HTERT RPE-1 (cell line): Measurements from ENCODE around the gene ZFP36L2.

Experiments used
- in situ Hi-C: fragments of 300-500 bp; cut with MboI; formaldehyde crosslinking; loops from 4 replicates; pipeline ENCODE4 v1.14.3; 2020; ENCODE audit warnings: low sequenced_read_pairs

Gene ZFP36L2, protein sequence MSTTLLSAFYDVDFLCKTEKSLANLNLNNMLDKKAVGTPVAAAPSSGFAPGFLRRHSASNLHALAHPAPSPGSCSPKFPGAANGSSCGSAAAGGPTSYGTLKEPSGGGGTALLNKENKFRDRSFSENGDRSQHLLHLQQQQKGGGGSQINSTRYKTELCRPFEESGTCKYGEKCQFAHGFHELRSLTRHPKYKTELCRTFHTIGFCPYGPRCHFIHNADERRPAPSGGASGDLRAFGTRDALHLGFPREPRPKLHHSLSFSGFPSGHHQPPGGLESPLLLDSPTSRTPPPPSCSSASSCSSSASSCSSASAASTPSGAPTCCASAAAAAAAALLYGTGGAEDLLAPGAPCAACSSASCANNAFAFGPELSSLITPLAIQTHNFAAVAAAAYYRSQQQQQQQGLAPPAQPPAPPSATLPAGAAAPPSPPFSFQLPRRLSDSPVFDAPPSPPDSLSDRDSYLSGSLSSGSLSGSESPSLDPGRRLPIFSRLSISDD

GRCh38 chr2:43226558-43226954 lies at the start of gene ZFP36L2:
Gene ZFP36L2, minus strand, starts transcription at chr2:43226606. Its CDS starts 291 bp downstream, at chr2:43226315.
- in situ Hi-C loops, result no loop called here

GRCh38 chr2:43274721-43275120 lies 48.3 kb upstream of the ZFP36L2 start:
- in situ Hi-C loops, result loop anchor here (25.0 kb wide), 1 partner anchor 437 kb away; no protein-coding TSS in a partner anchor

DNA sequence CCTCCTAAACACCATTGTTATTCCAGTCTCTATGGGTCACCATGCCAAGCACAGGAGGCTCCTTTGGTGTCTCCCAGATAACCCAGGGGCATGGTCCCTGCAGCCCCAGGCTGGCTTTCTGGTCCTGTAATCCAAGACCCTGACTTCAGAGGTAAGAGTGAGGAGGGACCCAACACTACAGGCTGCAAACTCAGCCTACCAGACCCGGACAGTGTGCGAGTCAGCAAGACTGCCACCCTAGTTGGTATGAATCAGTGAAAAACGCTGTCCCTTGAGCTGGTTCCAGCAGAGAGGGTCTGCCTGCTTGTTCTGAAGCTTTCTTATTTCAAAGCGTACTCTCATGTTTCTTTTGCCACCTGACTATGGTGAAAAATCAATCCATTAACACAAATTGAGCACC lies 47.6 kb upstream of the ZFP36L2 start:
- in situ Hi-C loops, result loop anchor here (25.0 kb wide), 1 partner anchor 437 kb away; no protein-coding TSS in a partner anchor

DNA sequence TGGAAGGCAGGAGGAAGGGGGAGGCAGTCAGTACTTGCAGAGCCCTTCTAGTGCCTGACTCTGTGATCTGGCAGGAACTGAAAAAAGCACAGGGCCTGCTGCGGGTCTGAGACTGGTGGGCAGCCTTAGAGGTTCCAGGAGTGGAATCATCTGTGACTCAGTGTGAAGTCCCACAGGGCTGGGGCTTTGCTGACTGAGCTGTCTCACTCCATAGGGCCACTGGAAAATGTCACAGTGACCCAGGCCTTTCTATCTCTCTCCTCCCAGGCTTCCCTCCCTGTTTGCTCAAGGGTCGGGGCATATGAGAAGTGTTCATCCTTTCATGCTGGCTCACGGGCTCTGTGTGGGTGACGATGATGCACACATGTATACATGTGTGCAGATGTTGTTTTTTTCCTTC lies 47.1 kb upstream of the ZFP36L2 start:
- in situ Hi-C loops, result loop anchor here (25.0 kb wide), 1 partner anchor 436 kb away; no protein-coding TSS in a partner anchor

- in situ Hi-C loops, result loop anchor here (25.0 kb wide), 1 partner anchor 434 kb away; no protein-coding TSS in a partner anchor
Observed at GRCh38 chr2:43270930-43271615, 44.7 kb upstream of the ZFP36L2 start.

DNA sequence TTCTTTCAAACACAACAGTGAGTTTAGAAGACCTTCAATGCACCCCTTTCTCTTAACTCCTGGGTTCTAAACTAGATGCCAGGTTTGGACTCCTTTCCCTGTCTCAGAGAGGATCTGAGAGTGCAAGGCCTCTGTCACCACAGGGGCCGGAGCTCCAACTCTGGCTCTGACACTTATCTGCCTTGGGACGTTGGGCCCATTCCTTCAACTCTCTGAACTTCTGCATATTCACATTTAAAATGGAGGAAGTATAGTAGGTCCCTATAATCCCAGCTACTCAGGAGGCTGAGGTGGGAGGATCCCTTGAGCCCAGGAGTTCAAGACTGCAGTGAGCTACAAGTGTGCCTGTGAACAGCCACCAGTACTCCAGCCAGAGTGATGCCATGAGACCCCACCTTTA lies 44.1 kb upstream of the ZFP36L2 start:
- in situ Hi-C loops, result loop anchor here (25.0 kb wide), 1 partner anchor 433 kb away; no protein-coding TSS in a partner anchor

DNA sequence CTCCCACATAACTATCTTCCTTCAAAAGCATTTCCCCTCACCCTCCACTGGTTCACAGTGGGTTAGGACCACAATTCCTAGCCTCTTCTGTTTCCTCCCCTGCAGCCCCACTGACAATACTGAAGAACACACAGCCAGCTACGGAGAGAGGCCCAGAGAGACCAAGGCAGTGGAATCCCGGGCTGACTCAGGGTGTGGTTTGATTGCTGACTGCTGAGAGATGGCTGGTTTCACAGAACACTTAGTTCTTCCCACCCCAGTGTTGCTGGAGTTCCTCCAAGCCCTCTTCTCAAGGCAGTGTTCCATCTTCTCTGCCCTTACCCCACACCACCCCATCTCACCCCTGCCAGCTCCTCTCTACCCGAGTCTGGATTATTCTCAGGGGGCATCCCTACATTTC lies 43.3 kb upstream of the ZFP36L2 start:
- in situ Hi-C loops, result loop anchor here (25.0 kb wide), 1 partner anchor 432 kb away; no protein-coding TSS in a partner anchor

DNA sequence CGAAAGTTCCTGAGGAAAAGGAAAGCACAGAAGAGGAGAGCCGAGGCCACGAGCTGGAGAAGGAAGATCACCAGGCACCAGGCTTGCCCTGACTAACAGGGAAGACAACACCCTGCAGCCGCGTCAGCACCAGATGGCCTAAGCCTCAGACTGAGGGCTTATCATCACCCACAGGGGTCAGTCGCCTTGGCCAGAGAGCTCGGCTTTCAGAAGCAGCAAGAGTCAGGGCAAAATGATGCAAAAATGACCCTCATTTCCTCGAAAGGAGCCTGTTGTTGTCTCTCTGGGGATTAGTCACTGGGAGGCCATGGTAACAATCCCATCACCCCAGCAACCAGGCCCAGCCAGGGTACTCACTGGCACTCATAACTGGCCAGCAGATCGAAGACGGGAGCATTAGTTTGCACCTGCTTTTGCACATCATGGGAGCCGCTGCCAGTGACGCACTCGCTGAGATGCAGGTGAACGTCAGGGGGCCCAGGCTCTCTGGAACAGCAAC lies 42.7 kb upstream of the ZFP36L2 start:
- in situ Hi-C loops, result loop anchor here (25.0 kb wide), 1 partner anchor 432 kb away; no protein-coding TSS in a partner anchor

DNA sequence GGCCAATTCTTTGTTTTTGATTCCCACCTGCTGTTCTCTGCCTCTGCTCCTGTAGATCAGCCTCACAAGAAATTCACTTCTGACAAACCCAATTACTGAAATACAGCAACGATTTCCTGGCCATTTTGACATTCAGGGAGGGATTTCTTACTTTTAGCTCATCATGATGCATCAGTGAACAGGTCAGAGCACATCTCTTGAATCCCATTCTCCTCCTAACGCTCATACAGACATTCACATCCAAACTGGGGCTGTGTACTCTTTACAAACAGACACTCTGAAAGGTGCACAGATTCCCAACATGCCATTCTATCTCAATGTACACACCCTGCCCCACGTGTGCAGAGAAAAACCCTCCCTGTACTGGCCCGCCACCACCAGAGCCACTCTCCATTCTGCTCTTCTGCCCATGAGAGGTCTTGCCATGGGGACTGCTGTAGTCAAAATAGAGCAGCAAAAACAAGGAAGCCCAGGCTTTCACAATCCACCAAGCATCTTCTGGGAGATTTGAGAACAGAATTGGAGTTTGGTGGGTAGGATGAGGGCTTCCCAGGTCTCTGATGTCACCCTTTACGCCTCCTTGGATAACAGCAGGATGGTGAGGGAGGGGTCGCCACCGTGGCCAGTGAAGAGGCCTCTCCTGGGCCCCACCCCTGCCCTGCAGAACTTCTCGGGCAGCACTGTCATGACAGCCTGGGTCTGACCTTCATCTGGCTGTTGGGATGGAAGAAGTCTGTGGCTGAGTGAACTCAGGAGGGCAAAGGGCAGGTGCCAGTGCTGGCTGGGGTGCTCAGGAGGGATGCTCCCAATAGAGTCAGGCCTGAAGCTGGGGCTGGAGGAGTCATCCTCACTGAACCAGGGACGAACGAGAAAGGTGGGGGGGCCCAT lies 41.9 kb upstream of the ZFP36L2 start:
- in situ Hi-C loops, result loop anchor here (25.0 kb wide), 1 partner anchor 431 kb away; no protein-coding TSS in a partner anchor

DNA sequence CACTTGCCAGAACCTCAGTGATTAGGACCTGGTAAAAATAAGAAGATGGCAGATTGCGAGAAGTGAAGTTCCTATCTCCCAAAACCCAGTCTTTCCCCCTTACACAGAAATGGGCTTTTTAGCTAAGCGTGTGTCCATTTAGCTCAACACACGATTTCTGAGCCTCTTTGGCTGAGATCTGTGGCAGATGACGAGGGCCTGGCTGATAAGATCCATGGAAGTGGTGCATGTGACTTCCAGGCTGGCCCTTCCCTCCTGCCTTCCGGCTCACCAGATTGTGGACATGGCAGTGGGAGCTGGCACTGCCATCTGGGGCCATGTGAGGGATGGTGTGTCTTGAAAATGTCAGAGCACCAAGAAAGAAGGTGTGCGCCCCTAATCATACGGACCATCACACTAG lies 41.0 kb upstream of the ZFP36L2 start:
- in situ Hi-C loops, result loop anchor here (25.0 kb wide), 1 partner anchor 430 kb away; no protein-coding TSS in a partner anchor

GRCh38 chr2:43266711-43267111 lies 40.3 kb upstream of the ZFP36L2 start:
- in situ Hi-C loops, result loop anchor here (25.0 kb wide), 1 partner anchor 429 kb away; no protein-coding TSS in a partner anchor

DNA sequence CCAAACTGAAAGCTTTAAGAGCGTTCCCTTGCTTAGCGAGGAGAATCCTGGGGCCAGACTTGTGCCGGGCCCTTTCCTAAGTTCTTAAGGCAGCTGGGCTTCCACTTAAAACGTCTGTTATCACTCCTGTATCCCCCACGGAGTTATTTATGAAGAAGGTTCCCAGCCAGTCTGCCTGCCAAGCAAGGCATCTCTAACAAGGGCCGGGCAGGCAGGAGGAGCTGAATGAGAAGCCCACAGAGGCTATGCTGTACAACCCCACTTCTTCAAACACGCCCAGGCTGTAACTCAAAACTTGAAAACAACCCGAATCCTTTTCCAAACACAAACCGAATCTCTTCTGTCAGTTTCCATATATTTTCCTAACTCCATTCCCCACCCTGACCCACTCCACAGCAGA lies 39.0 kb upstream of the ZFP36L2 start:
- in situ Hi-C loops, result loop anchor here (25.0 kb wide), 1 partner anchor 428 kb away; no protein-coding TSS in a partner anchor

- in situ Hi-C loops, result loop anchor here (25.0 kb wide), 1 partner anchor 428 kb away; no protein-coding TSS in a partner anchor
Observed at GRCh38 chr2:43265001-43265400, 38.6 kb upstream of the ZFP36L2 start.

GRCh38 chr2:43262951-43263350 lies 36.5 kb upstream of the ZFP36L2 start:
- in situ Hi-C loops, result loop anchor here (25.0 kb wide), 1 partner anchor 426 kb away; no protein-coding TSS in a partner anchor

- in situ Hi-C loops, result loop anchor here (25.0 kb wide), 1 partner anchor 425 kb away; no protein-coding TSS in a partner anchor
Observed at GRCh38 chr2:43262239-43262638, 35.8 kb upstream of the ZFP36L2 start.

- in situ Hi-C loops, result loop anchor here (25.0 kb wide), 1 partner anchor 422 kb away; no protein-coding TSS in a partner anchor
Observed at GRCh38 chr2:43259512-43259911, 33.1 kb upstream of the ZFP36L2 start.

DNA sequence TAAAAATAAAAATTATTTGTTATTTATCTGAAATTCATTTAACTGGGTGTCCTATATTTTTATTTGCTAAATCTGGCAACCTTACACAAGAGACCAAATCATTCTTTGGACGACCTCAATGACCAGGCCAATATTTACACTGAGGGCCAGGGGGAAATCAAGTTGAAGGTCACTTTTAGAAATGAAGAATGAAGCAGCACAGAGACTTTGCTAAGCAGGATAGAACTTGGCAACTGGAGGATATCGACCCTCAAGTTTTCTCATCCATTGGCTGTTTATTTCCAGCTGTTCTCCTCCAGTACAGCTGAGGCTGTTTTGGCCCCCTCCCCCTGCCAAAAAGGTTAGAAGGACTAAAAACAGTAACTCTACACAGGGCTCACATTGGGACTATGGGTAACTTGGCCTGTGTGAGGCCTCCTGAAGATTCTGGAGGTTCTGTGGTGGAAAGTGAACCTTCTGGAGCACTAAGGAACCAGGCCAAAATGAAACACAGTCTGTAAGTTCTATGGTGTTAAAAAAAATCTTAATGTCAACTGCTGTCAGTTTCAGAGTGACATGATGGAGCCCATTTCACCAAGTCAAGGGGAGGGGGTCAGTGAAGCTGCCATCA lies 32.2 kb upstream of the ZFP36L2 start:
- in situ Hi-C loops, result loop anchor here (25.0 kb wide), 1 partner anchor 421 kb away; no protein-coding TSS in a partner anchor

DNA sequence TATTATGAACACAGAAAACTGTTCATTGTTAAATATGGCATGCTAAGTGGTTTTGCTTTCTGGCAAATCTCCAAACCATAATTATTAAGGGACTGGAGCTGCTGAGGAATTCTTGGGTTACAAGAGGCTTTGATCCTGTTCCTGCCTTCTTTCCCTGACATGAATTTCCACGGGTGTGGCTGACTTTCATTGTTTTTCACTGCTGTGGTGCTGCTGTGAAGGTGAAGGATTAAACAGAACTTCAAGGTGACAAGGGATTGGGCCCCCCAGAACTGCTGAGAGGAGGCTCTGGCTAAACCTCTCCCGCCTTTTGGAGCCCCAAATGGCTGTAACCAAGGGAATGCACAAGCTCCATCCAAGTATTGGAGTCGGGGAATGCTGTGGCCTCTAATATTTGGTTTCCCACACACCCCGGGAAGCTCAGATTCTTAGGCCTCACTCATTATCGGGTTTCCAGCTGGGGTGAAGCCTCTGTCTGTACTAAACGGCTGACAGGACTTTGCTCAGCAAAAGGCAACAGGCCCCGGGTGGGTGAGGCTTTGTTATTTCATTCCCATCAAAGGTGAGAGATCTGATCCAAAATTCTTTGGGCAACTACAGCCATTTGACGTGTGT lies 29.0 kb upstream of the ZFP36L2 start:
- in situ Hi-C loops, result loop anchor here (25.0 kb wide), 1 partner anchor 418 kb away; no protein-coding TSS in a partner anchor

DNA sequence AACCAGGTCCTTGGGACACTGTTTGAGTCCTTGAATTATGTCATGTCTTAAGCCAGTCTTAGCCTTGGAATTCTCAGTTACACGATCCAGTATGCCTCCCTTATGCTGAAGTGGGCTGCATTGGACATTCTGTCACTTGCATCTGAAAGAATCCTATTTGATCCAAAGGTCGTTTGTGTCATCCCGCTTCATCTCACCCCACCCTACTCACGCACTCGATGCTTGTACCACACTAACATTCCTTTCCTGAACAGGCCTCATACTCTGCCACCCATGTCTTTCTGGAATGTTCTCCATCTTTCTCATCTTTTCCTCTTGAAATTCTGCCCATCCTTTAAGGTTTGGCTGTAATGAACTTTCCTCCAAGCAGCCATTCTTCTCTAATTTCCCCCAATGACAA lies 27.9 kb upstream of the ZFP36L2 start:
- in situ Hi-C loops, result loop anchor here (25.0 kb wide), 1 partner anchor 417 kb away; no protein-coding TSS in a partner anchor
